Activated CD8-positive, alpha-beta T cell treated with anti-CD3 and anti-CD28 coated beads for 36 hours (primary cell): ENCODE data around the gene ZNF526. TPM values are rescaled to one million over a fixed set of nuclear protein-coding genes. Genes with fewer than 3 reads are reported as not detected.

Source experiments
- ATAC-seq: fragments of 200-7000 bp; cut with Tn5 transposase; one replicate; pipeline ENCODE4 v1.10.0; 2021; ENCODE audit warnings: mild to moderate bottlenecking, moderate library complexity
- CTCF ChIA-PET: fragments of 350-600 bp; sonication (Branson Sonifier 250); formaldehyde crosslinking; loops from one replicate; lab custom pipeline; 2021; ENCODE audit warnings: antibody characterized with exemption; lab: Charles Lee
- POLR2A ChIA-PET: fragments of 350-600 bp; sonication (Branson Sonifier 250); formaldehyde crosslinking; loops from one replicate; lab custom pipeline; 2021; ENCODE audit warnings: antibody characterized with exemption; lab: Charles Lee
- DNase-seq: peaks from one replicate; pipeline ENCODE4 v3.0.0-alpha.2; 2020
- H3K27ac Mint-ChIP-seq: one replicate; pipeline ENCODE4 v1.8.0; 2021; ENCODE audit warnings: mild to moderate bottlenecking, mixed read lengths
- H3K27me3 Mint-ChIP-seq: one replicate; pipeline ENCODE4 v1.8.0; 2021; ENCODE audit warnings: mixed read lengths
- H3K36me3 Mint-ChIP-seq: one replicate; pipeline ENCODE4 v1.8.0; 2021; ENCODE audit warnings: low read depth, mixed read lengths
- H3K4me1 Mint-ChIP-seq: one replicate; pipeline ENCODE4 v1.8.0; 2021; ENCODE audit warnings: low read depth, mixed read lengths
- H3K4me3 Mint-ChIP-seq: one replicate; pipeline ENCODE4 v1.8.0; 2021; ENCODE audit warnings: mild to moderate bottlenecking, moderate library complexity, mixed read lengths
- H3K9me3 Mint-ChIP-seq: one replicate; pipeline ENCODE4 v1.8.0; 2021; ENCODE audit warnings: mixed read lengths
- CTCF ChIP-seq: fragments of 200-600 bp; IDR thresholded peaks from one replicate; pipeline ENCODE4 v1.8.0; 2022; ENCODE audit warnings: antibody characterized with exemption, mild to moderate bottlenecking
- intact Hi-C: fragments of 100-400 bp; cut with micrococcal nuclease; formaldehyde crosslinking; loops from one replicate; pipeline ENCODE4 v1.10.0; 2022
- total RNA-seq, 2 experiments: library from RNA; stranded (reverse); gene quantifications; one replicate each; pipeline ENCODE4 v1.2.3, GENCODE V29; 2021

Gene ZNF526
- total RNA-seq, 2 experiments from 2014 or later = 12.0 to 12.3 TPM

GRCh38 chr19:42252365-42253244 is 32.5 kb downstream of the ZNF526 start:
- peak; percentile 34 for DNase-seq
- CTCF ChIA-PET = interaction anchor here (0.9 to 4.1 kb wide), 3 partner anchors 11 to 39 kb away, joined by 3 to 29 read pairs (median 4); partner anchors contain the start of gene GSK3A
- H3K36me3 Mint-ChIP-seq = peaks cover 24% of the 10 kb centered on the region

GRCh38 chr19:42253245-42254088 is 33.4 kb downstream of the ZNF526 start:
- ATAC-seq (peak; percentile 17), DNase-seq (peak; percentile 74)
- Mint-ChIP-seq H3K36me3 (peaks cover 24% of the 10 kb centered on the region), H3K9me3 (no peaks in the 10 kb centered on the region), H3K27me3 (peaks cover 5% of the 10 kb centered on the region), H3K27ac (peak overlapping the region; percentile 91), H3K4me1 (peaks cover 30% of the 10 kb centered on the region), H3K4me3 (peak overlapping the region; percentile 95)
- POLR2A ChIA-PET = interaction anchor here (0.6 to 15.0 kb wide), 4 partner anchors 17 to 292 kb away, joined by 3 to 119 read pairs (median 10); no protein-coding TSS in a partner anchor
- CTCF ChIA-PET = interaction anchor here (4.1 kb wide), 1 partner anchor 25 kb away, joined by 29 read pairs; no protein-coding TSS in a partner anchor
- intact Hi-C loops = loop anchor here (2.0 kb wide), 1 partner anchor 15 kb away; the partner anchor contains the start of gene CIC
- no peak for TF ChIP-seq CTCF

More at GRCh38 chr19:42252365-42253244, 32.5 kb downstream of the ZNF526 start:
- no peak for TF ChIP-seq CTCF
- Mint-ChIP-seq H3K27ac (peak overlapping the region; percentile 91), H3K9me3 (no peaks in the 10 kb centered on the region), H3K4me3 (peak overlapping the region; percentile 95), H3K27me3 (peaks cover 5% of the 10 kb centered on the region), H3K4me1 (peaks cover 30% of the 10 kb centered on the region)
- intact Hi-C loops = no loop called here
- POLR2A ChIA-PET = interaction anchor here (0.6 to 15.0 kb wide), 6 partner anchors 9 to 291 kb away, joined by 3 to 119 read pairs (median 4); no protein-coding TSS in a partner anchor
- ATAC-seq = no peak

GRCh38 chr19:42254089-42254849 is 34.2 kb downstream of the ZNF526 start:
- no peak for TF ChIP-seq CTCF
- intact Hi-C loops = loop anchor here (2.0 kb wide), 1 partner anchor 15 kb away; the partner anchor contains the start of gene CIC
- ATAC-seq (peak; percentile 28), DNase-seq (peak; percentile 85)
- no peaks in the 10 kb centered on the region for H3K9me3 Mint-ChIP-seq
- peaks cover 5% of the 10 kb centered on the region for H3K27me3 Mint-ChIP-seq
- H3K36me3 Mint-ChIP-seq = peaks cover 24% of the 10 kb centered on the region
- peak overlapping the region; percentile 81 for H3K27ac Mint-ChIP-seq
- peaks cover 27% of the 10 kb centered on the region for H3K4me1 Mint-ChIP-seq
- CTCF ChIA-PET = no interaction called here
- peak overlapping the region; percentile 95 for H3K4me3 Mint-ChIP-seq
- POLR2A ChIA-PET = no interaction called here

GRCh38 chr19:42254850-42255765 is 35.0 kb downstream of the ZNF526 start, which contains the start of gene ERF:
TSS of gene ERF (minus strand) at chr19:42255128. CDS start at chr19:42254999, 129 bp downstream.
- no peaks in the 10 kb centered on the region for H3K9me3 Mint-ChIP-seq
- TF ChIP-seq CTCF = no peak
- H3K27ac Mint-ChIP-seq = peak within 1 kb of the TSS; percentile 81
- H3K27me3 Mint-ChIP-seq = peaks cover 5% of the 10 kb centered on the region
- ATAC-seq (peak; percentile 76), DNase-seq (peak; percentile 95)
- H3K4me3 Mint-ChIP-seq = peak within 1 kb of the TSS; percentile 95
- intact Hi-C loops = loop anchor here (2.0 kb wide), 1 partner anchor 14 kb away; the partner anchor contains the start of gene CIC
- ChIA-PET POLR2A (interaction anchor here (1.0 to 2.1 kb wide), 7 partner anchors 10 to 124 kb away, joined by 3 to 11 read pairs (median 3); no protein-coding TSS in a partner anchor), CTCF (interaction anchor here (0.8 to 1.5 kb wide), 4 partner anchors 12 to 184 kb away, joined by 3 to 4 read pairs (median 4); no protein-coding TSS in a partner anchor)
- peaks cover 18% of the 10 kb centered on the region for H3K36me3 Mint-ChIP-seq
- H3K4me1 Mint-ChIP-seq = peaks cover 27% of the 10 kb centered on the region
